DMS114 treated with DMSO at 0.1 percent for 48 hours (cell line): Measurements from ENCODE around the gene GPC5.

Source experiments
- DNase-seq: peaks from one replicate; lab custom pipeline; 2025; ENCODE audit not compliant: unreplicated experiment; lab: John Stamatoyannopoulos, UW

The GPC5 gene

GRCh38 chr13:92900446-92900845, 1502.0 kb downstream of the GPC5 start:
- no peak for DNase-seq

- no peak for DNase-seq
These were observed 1503.3 kb downstream of the GPC5 start for GRCh38 chr13:92901739-92902138.

- no peak for DNase-seq
These were observed 1514.2 kb downstream of the GPC5 start for GRCh38 chr13:92912629-92913028.

GRCh38 chr13:92913840-92914239, 1515.4 kb downstream of the GPC5 start:
- DNase-seq = no peak
